ENCODE results near the gene CDC42EP4.

DNA sequence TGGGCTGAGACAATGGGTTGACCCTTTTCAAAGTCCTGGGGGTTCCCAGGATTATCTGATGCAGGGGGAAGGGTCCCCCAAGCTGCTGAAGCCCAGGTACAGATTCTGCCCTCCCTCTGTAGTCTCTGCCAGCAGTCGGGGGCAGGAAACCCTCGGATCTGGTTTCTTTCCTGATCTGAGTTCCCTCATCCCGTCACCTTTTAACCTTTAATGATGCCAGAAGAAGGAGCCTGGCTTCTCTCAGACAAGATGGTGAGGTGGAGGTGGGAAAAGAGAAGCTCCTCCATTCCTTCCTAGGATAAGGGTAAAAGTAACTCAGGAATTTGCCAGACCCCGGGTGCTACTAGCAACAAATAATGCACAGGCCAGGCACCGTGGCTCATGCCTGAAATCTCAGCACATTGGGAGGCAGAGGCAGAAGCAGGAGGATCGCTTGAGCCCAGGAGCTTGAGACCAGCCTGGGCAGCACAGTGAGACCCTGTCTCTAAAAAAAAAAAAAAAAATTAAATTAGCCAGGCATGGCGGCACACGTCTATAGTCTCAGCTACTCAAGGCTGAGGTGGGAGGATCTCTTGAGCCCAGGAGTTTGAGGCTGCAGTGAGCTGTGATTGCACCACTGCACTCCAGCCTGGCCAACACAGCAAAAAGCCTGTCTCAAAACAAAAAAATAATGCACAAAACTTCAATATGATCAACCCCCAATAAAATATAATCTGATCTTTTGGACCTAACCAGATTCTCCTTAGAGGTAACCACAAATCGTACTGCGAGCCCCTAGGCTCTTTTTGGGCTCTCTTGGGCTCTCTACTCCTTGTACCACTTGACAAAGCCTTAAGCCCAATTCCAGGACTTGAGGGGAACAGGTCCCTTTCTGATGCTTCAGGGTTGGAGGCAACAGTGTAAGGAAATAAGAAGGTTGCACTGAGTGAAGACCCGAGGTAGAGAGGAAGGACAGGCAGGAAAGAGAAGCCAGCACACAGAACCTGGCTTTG is 5.7 kb downstream of the CDC42EP4 start:
- TF ChIP-seq, protein P1, sequence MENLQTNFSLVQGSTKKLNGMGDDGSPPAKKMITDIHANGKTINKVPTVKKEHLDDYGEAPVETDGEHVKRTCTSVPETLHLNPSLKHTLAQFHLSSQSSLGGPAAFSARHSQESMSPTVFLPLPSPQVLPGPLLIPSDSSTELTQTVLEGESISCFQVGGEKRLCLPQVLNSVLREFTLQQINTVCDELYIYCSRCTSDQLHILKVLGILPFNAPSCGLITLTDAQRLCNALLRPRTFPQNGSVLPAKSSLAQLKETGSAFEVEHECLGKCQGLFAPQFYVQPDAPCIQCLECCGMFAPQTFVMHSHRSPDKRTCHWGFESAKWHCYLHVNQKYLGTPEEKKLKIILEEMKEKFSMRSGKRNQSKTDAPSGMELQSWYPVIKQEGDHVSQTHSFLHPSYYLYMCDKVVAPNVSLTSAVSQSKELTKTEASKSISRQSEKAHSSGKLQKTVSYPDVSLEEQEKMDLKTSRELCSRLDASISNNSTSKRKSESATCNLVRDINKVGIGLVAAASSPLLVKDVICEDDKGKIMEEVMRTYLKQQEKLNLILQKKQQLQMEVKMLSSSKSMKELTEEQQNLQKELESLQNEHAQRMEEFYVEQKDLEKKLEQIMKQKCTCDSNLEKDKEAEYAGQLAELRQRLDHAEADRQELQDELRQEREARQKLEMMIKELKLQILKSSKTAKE (IDR thresholded peaks at IDR 0.05; ENCODE audit: low read depth, poor library complexity, severe bottlenecking) = no peak
- TF ChIP-seq POLR2A (IDR thresholded peaks at IDR 0.05; ENCODE audit: low read depth, low read length) (no peak), ZNF384 (IDR thresholded peaks at IDR 0.05; ENCODE audit: borderline replicate concordance, low read depth, low read length) (no peak), SPI1 (IDR thresholded peaks at IDR 0.05; ENCODE audit: borderline replicate concordance, insufficient read depth, low read depth, low read length) (no peak), BRCA1 (IDR thresholded peaks at IDR 0.05; ENCODE audit: low read depth, low read length) (no peak), ZNF24 (IDR thresholded peaks at IDR 0.05) (no peak), POLR2AphosphoS5 (IDR thresholded peaks at IDR 0.05; ENCODE audit: low read length) (no peak), JUND (IDR thresholded peaks at IDR 0.05; ENCODE audit: low read depth, low read length) (no peak), MYC (IDR thresholded peaks at IDR 0.05; ENCODE audit: insufficient read depth, insufficient read length, insufficient replicate concordance, low read length, severe bottlenecking) (no peak)
- TF ChIP-seq, protein P2, sequence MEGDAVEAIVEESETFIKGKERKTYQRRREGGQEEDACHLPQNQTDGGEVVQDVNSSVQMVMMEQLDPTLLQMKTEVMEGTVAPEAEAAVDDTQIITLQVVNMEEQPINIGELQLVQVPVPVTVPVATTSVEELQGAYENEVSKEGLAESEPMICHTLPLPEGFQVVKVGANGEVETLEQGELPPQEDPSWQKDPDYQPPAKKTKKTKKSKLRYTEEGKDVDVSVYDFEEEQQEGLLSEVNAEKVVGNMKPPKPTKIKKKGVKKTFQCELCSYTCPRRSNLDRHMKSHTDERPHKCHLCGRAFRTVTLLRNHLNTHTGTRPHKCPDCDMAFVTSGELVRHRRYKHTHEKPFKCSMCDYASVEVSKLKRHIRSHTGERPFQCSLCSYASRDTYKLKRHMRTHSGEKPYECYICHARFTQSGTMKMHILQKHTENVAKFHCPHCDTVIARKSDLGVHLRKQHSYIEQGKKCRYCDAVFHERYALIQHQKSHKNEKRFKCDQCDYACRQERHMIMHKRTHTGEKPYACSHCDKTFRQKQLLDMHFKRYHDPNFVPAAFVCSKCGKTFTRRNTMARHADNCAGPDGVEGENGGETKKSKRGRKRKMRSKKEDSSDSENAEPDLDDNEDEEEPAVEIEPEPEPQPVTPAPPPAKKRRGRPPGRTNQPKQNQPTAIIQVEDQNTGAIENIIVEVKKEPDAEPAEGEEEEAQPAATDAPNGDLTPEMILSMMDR (IDR thresholded peaks at IDR 0.05 in 2 of 3, conservative IDR thresholded peaks at IDR 0.05 in 1 of 3; ENCODE audit: control insufficient read depth in 2 of 3, extremely low read depth in 1 of 3, insufficient read depth in 1 of 3, low read depth in 3 of 3, low read length in 3 of 3) = no peak

All from GM12878 (cell line).